Body of pancreas (tissue), 4 donors: ENCODE data around the gene SPAAR.

Experiments used
- POLR2A ChIP-seq, 3 donors: fragments of 450-650 bp; IDR thresholded peaks; one replicate each; pipeline ENCODE4 v1.6.1; 2016; ENCODE audit warnings: antibody characterized with exemption in 3 of 3, mild to moderate bottlenecking in 2 of 3
- TF ChIP-seq, protein P1 (sequence below), 7 experiments: fragments of 450-650 bp in 4 of 7; fragments of 200-600 bp in 3 of 7; sonication (generic) in 3 of 7; IDR thresholded peaks; one replicate each; pipeline ENCODE4 v1.5.1; 2016 to 2019; ENCODE audit warnings: antibody characterized with exemption in 7 of 7

GRCh38 chr9:35956651-35957050 lies 47.4 kb downstream of the SPAAR start:
- TF ChIP-seq, protein P1, sequence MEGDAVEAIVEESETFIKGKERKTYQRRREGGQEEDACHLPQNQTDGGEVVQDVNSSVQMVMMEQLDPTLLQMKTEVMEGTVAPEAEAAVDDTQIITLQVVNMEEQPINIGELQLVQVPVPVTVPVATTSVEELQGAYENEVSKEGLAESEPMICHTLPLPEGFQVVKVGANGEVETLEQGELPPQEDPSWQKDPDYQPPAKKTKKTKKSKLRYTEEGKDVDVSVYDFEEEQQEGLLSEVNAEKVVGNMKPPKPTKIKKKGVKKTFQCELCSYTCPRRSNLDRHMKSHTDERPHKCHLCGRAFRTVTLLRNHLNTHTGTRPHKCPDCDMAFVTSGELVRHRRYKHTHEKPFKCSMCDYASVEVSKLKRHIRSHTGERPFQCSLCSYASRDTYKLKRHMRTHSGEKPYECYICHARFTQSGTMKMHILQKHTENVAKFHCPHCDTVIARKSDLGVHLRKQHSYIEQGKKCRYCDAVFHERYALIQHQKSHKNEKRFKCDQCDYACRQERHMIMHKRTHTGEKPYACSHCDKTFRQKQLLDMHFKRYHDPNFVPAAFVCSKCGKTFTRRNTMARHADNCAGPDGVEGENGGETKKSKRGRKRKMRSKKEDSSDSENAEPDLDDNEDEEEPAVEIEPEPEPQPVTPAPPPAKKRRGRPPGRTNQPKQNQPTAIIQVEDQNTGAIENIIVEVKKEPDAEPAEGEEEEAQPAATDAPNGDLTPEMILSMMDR (IDR thresholded peaks at IDR 0.05), result no peak
- TF ChIP-seq POLR2A (IDR thresholded peaks at IDR 0.05), result no peak
